Liver (tissue), 9 donors: ENCODE results near the gene SMCO4. TPM values are rescaled to one million over a fixed set of nuclear protein-coding genes. Genes with fewer than 3 reads are reported as not detected.

Experiments used
- DNase-seq: peaks from one replicate; pipeline ENCODE4 v3.0.0-alpha.2; 2017; ENCODE audit warnings: low spot score
- H3K27ac ChIP-seq, 2 donors: one replicate each; pipeline ENCODE4 v1.7.0; 2013; ENCODE audit warnings: inconsistent platforms in 2 of 2, low read length in 2 of 2, control low read depth in 1 of 2, low read depth in 1 of 2, mild to moderate bottlenecking in 1 of 2
- H3K27me3 ChIP-seq, 4 donors: one replicate each; pipeline versions ENCODE4 v1.6.1 to v1.7.0; 2013; ENCODE audit warnings: low read length in 3 of 4, inconsistent platforms in 1 of 4, mild to moderate bottlenecking in 1 of 4, moderate library complexity in 1 of 4; ENCODE audit not compliant: control insufficient read depth in 4 of 4, insufficient read depth in 4 of 4
- H3K36me3 ChIP-seq, 4 donors: one replicate each; pipeline versions ENCODE4 v1.6.1 to v1.7.0; 2013; ENCODE audit warnings: low read length in 3 of 4, mild to moderate bottlenecking in 3 of 4, low read depth in 1 of 4, moderate library complexity in 1 of 4; ENCODE audit not compliant: control insufficient read depth in 4 of 4, insufficient read depth in 3 of 4
- H3K4me1 ChIP-seq, 4 donors: one replicate each; pipeline versions ENCODE4 v1.6.1 to v1.7.0; 2013; ENCODE audit warnings: low read length in 3 of 4, mild to moderate bottlenecking in 3 of 4, moderate library complexity in 1 of 4; ENCODE audit not compliant: control insufficient read depth in 4 of 4, insufficient read depth in 4 of 4
- H3K4me3 ChIP-seq, 3 donors: one replicate each; pipeline versions ENCODE4 v1.6.1 to v1.7.0; 2013; ENCODE audit warnings: low read length in 3 of 3, control low read depth in 1 of 3, low read depth in 1 of 3, mild to moderate bottlenecking in 1 of 3
- H3K9ac ChIP-seq, 2 donors: one replicate each; pipeline ENCODE4 v1.7.0; 2013; ENCODE audit warnings: low read length in 2 of 2, mild to moderate bottlenecking in 2 of 2, moderate library complexity in 2 of 2, control low read depth in 1 of 2, low read depth in 1 of 2
- H3K9me3 ChIP-seq, 4 donors: one replicate each; pipeline versions ENCODE4 v1.6.1 to v1.7.0; 2013; ENCODE audit warnings: low read length in 3 of 4; ENCODE audit not compliant: control insufficient read depth in 4 of 4
- ATF3 ChIP-seq: IDR thresholded peaks from 2 replicates; pipeline ENCODE4 v1.6.1; 2016; ENCODE audit warnings: antibody characterized with exemption
- CTCF ChIP-seq: fragments of 150-350 bp; IDR thresholded peaks from 2 replicates; pipeline ENCODE4 v1.5.1; 2017; ENCODE audit warnings: improper control_type of control experiment, low read depth, low read length; ENCODE audit not compliant: missing input control
- EGR1 ChIP-seq, 2 donors: IDR thresholded peaks; 2 replicates each; pipeline ENCODE4 v1.6.1; 2016 to 2018; ENCODE audit warnings: antibody characterized with exemption in 2 of 2, low read depth in 2 of 2
- FOXA1 ChIP-seq: IDR thresholded peaks from 2 replicates; pipeline ENCODE4 v1.6.1; 2016; ENCODE audit warnings: antibody characterized with exemption
- FOXA2 ChIP-seq: IDR thresholded peaks from 2 replicates; pipeline ENCODE4 v1.6.1; 2016; ENCODE audit warnings: antibody characterized with exemption
- GABPA ChIP-seq, 2 donors: IDR thresholded peaks in 1 of 2; conservative IDR thresholded peaks in 1 of 2; 2 replicates each; pipeline ENCODE4 v1.6.1; 2016; ENCODE audit warnings: antibody characterized with exemption in 2 of 2, mild to moderate bottlenecking in 1 of 2, moderate library complexity in 1 of 2
- HNF4A ChIP-seq, 2 donors: conservative IDR thresholded peaks; 2 replicates each; pipeline ENCODE4 v1.6.1; 2016; ENCODE audit warnings: antibody characterized with exemption in 2 of 2, mild to moderate bottlenecking in 2 of 2
- HNF4G ChIP-seq: IDR thresholded peaks from 2 replicates; pipeline ENCODE4 v1.6.1; 2016; ENCODE audit warnings: antibody characterized with exemption
- MAX ChIP-seq: IDR thresholded peaks from 2 replicates; pipeline ENCODE4 v1.6.1; 2016; ENCODE audit warnings: antibody characterized with exemption
- NR2F2 ChIP-seq: IDR thresholded peaks from 2 replicates; pipeline ENCODE4 v1.6.1; 2016; ENCODE audit warnings: antibody characterized with exemption
- RAD21 ChIP-seq, 2 donors: IDR thresholded peaks; 2 replicates each; pipeline ENCODE4 v1.6.1; 2016; ENCODE audit warnings: antibody characterized with exemption in 2 of 2, mild to moderate bottlenecking in 2 of 2
- REST ChIP-seq: IDR thresholded peaks from 2 replicates; pipeline ENCODE4 v1.6.1; 2016; ENCODE audit warnings: antibody characterized with exemption, mild to moderate bottlenecking
- RXRA ChIP-seq, 2 donors: IDR thresholded peaks; 2 replicates each; pipeline ENCODE4 v1.6.1; 2017 to 2018; ENCODE audit warnings: antibody characterized with exemption in 2 of 2, mild to moderate bottlenecking in 1 of 2
- SP1 ChIP-seq: IDR thresholded peaks from 2 replicates; pipeline ENCODE4 v1.6.1; 2018; ENCODE audit warnings: antibody characterized with exemption, mild to moderate bottlenecking
- TAF1 ChIP-seq: conservative IDR thresholded peaks from 2 replicates; pipeline ENCODE4 v1.6.1; 2016; ENCODE audit warnings: antibody characterized with exemption, mild to moderate bottlenecking
- ZBTB33 ChIP-seq: IDR thresholded peaks from 2 replicates; pipeline ENCODE4 v1.6.1; 2016; ENCODE audit warnings: antibody characterized with exemption
- WGBS: extraction: QIAGEN DNeasy Blood & Tissue Kit; methylation state at CpG from one replicate; pipeline ENCODE4 v1.1.7; 2013; 5-methylcytosine and 5-hydroxymethylcytosine counted together
- polyA plus RNA-seq, 2 donors: library from polyadenylated mRNA; stranded (reverse) in 1 of 2; unstranded in 1 of 2; fragments of 200-250 nt in 1 of 2; fragments of >200 nt in 1 of 2; fragmentation: Nextera tagmentation in 1 of 2; extraction: Ambion mirVana in 1 of 2; gene quantifications; one replicate each; pipeline versions ENCODE4 v1.2.1 to v1.2.3, GENCODE V29; 2013 to 2015
- total RNA-seq, 2 donors: library from RNA; depleted of rRNA; stranded (reverse); fragments of >200 nt; gene quantifications; one replicate each; pipeline ENCODE4 v1.2.3, GENCODE V29; 2014
- donor health status: healthy.
- donor health status: healthy.
- donor health status: healthy.
- donor health status: healthy.
- donor health status: healthy.

The SMCO4 gene
- total and polyA plus RNA-seq, 4 donors = 21.2 to 98.8 (median 47.9) TPM

- Histone ChIP-seq H3K4me1 (peaks cover 14 to 73% (median 61%) of the 10 kb centered on the region in 4 donors), H3K27me3 (no peaks in the 10 kb centered on the region), H3K36me3 (no peaks in the 10 kb centered on the region), H3K9ac (no peak overlapping the region), H3K4me3 (no peak overlapping the region), H3K27ac (peak overlapping the region; percentile 73 to 78), H3K9me3 (no peaks in the 10 kb centered on the region)
- no peak for DNase-seq
- 81% methylated on average over 2 of the region's 2 CpGs for WGBS
- TF ChIP-seq SP1 (no peak), NR2F2 (no peak), GABPA (IDR thresholded peaks at IDR 0.05 in 1 of 2, conservative IDR thresholded peaks at IDR 0.05 in 1 of 2) (no peak), RAD21 (IDR thresholded peaks at IDR 0.05) (no peak), EGR1 (IDR thresholded peaks at IDR 0.05; ENCODE audit: low read depth in 2 of 2) (no peak), REST (no peak), HNF4G (no peak), ATF3 (no peak), TAF1 (no peak), FOXA2 (no peak), ZBTB33 (no peak), CTCF (no peak), FOXA1 (no peak), HNF4A (conservative IDR thresholded peaks at IDR 0.05) (no peak)
Observed at GRCh38 chr11:93524858-93525257, 18.3 kb downstream of the SMCO4 start.

- H3K4me1 ChIP-seq = peaks cover 14 to 66% (median 56%) of the 10 kb centered on the region in 4 donors
- no peaks in the 10 kb centered on the region for H3K27me3 ChIP-seq
- peak overlapping the region; percentile 73 to 78 for H3K27ac ChIP-seq
- no peak for DNase-seq
- H3K36me3 ChIP-seq = no peaks in the 10 kb centered on the region
- no peaks in the 10 kb centered on the region for H3K9me3 ChIP-seq
- H3K4me3 ChIP-seq = no peak overlapping the region
- WGBS = 62% methylated on average over 6 of the region's 6 CpGs
- H3K9ac ChIP-seq = no peak overlapping the region
- TF ChIP-seq CTCF = no peak
- no peak for TF ChIP-seq ATF3
- no peak for TF ChIP-seq FOXA1
- TF ChIP-seq FOXA2 = no peak
- no peak for TF ChIP-seq HNF4A (conservative IDR thresholded peaks at IDR 0.05)
- no peak for TF ChIP-seq GABPA (IDR thresholded peaks at IDR 0.05 in 1 of 2, conservative IDR thresholded peaks at IDR 0.05 in 1 of 2)
- no peak for TF ChIP-seq EGR1 (IDR thresholded peaks at IDR 0.05; ENCODE audit: low read depth in 2 of 2)
- TF ChIP-seq HNF4G = no peak
- TF ChIP-seq MAX = no peak
- no peak for TF ChIP-seq RXRA (IDR thresholded peaks at IDR 0.05)
- no peak for TF ChIP-seq ZBTB33
Observed at GRCh38 chr11:93524173-93524536, 19.0 kb downstream of the SMCO4 start.
